Adrenal gland (tissue), 12 donors: ENCODE data around the gene TMC1. TPM values are rescaled to one million over a fixed set of nuclear protein-coding genes. Genes with fewer than 3 reads are reported as not detected.

Experiments used
- DNase-seq, 7 donors: peaks; one replicate each; pipeline ENCODE4 v3.0.0-alpha.2; 2019 to 2020
- H3K27ac ChIP-seq, 5 donors: fragments of 200-600 bp; sonication (generic) in 4 of 5; 1 replicate in 3 of 5; 2 replicates in 2 of 5; pipeline versions ENCODE4 v1.5.1 to v1.8.0; 2016 to 2020; ENCODE audit warnings: mild to moderate bottlenecking in 1 of 5
- H3K27me3 ChIP-seq: fragments of 200-600 bp; 2 replicates; pipeline ENCODE4 v1.8.0; 2021
- H3K36me3 ChIP-seq, 2 donors: fragments of 200-600 bp; replicated peaks in 1 of 2; 1 replicate in 1 of 2; 2 replicates in 1 of 2; pipeline versions ENCODE4 v1.5.1 to v1.8.0; 2018 to 2022
- H3K4me1 ChIP-seq, 2 donors: fragments of 200-600 bp; replicated peaks in 1 of 2; 1 replicate in 1 of 2; 2 replicates in 1 of 2; pipeline versions ENCODE4 v1.5.1 to v1.8.0; 2018 to 2021
- H3K4me3 ChIP-seq, 4 donors: fragments of 200-600 bp; sonication (generic) in 3 of 4; one replicate each; pipeline ENCODE4 v1.5.1; 2016 to 2018
- H3K9me3 ChIP-seq, 3 donors: fragments of 200-600 bp; sonication (generic) in 1 of 3; replicated peaks in 1 of 3; 1 replicate in 2 of 3; 2 replicates in 1 of 3; pipeline versions ENCODE4 v1.5.1 to v1.8.0; 2016 to 2021
- CTCF ChIP-seq, 6 experiments: fragments of 450-650 bp in 4 of 6; fragments of 200-600 bp in 2 of 6; sonication (generic) in 1 of 6; IDR thresholded peaks; 1 replicate in 5 of 6; 2 replicates in 1 of 6; pipeline versions ENCODE4 v1.5.1 to v1.8.0; 2016 to 2021; ENCODE audit warnings: antibody characterized with exemption in 6 of 6, mild to moderate bottlenecking in 2 of 6, moderate library complexity in 1 of 6
- POLR2A ChIP-seq, 2 donors: fragments of 450-650 bp; IDR thresholded peaks; one replicate each; pipeline ENCODE4 v1.6.1; 2017; ENCODE audit warnings: antibody characterized with exemption in 2 of 2, mild to moderate bottlenecking in 2 of 2, moderate library complexity in 1 of 2
- WGBS, 4 donors: extraction: QIAGEN DNeasy Blood & Tissue Kit in 2 of 4; methylation state at CpG; one replicate each; pipeline versions ENCODE4 v1.1.5 to v1.1.7; 2013 to 2017; 5-methylcytosine and 5-hydroxymethylcytosine counted together
- intact Hi-C, 2 donors: fragments of 100-400 bp; cut with DNase I; formaldehyde crosslinking; loops; one replicate each; pipeline versions ENCODE4 v1.14.1 to v1.15.0; 2022 to 2023
- polyA plus RNA-seq, 3 donors: library from polyadenylated mRNA; stranded (reverse); fragments of 200-250 nt in 2 of 3; fragments of 350-450 nt in 1 of 3; fragmentation: Illumina TruSeq in 1 of 3; extraction: RNeasy Lipid Tissue Mini Kit (QIAGEN cat#74804) in 1 of 3; gene quantifications; one replicate each; pipeline ENCODE4 v1.2.3, GENCODE V29; 2013 to 2014
- total RNA-seq, 9 donors: library from RNA; depleted of rRNA in 4 of 9; stranded (reverse); fragments of >200 nt in 4 of 9; fragments of 120-200 nt in 1 of 9; fragmentation: NEBNext Ultra II Directional in 1 of 9; extraction: Animal tissue kit (Norgen Biotek cat#: 25700) in 1 of 9; gene quantifications; one replicate each; pipeline versions ENCODE4 v1.1.0 to v1.2.4, GENCODE V29; 2013 to 2023
- donor health status: healthy with polysubstance abuse.
- donor health status: Bipolar disorder and iron deficiency.
- donor health status: DM: yes; HTN: yes; CAD: no.
- donor health status: DM: no; HTN: no; CAD: no.
- donor health status: DM: no; HTN: no; CAD: no.
- donor health status: DM: yes; HTN: yes; CAD: no.

Gene TMC1
- total and polyA plus RNA-seq, 12 donors, result 0.22 to 1.5 (median 0.50) TPM; not detected in 7

GRCh38 chr9:72873456-72873855 lies 352.0 kb downstream of the TMC1 start:
- Histone ChIP-seq H3K27ac (no peak overlapping the region), H3K9me3 (no peaks in the 10 kb centered on the region), H3K4me1 (peaks cover 5 to 21% of the 10 kb centered on the region in 2 donors), H3K27me3 (no peaks in the 10 kb centered on the region), H3K4me3 (no peak overlapping the region), H3K36me3 (no peaks in the 10 kb centered on the region)
- intact Hi-C loops, result no loop called here
- TF ChIP-seq POLR2A (IDR thresholded peaks at IDR 0.05), result no peak
- TF ChIP-seq CTCF (IDR thresholded peaks at IDR 0.05), result no peak
- no peak for DNase-seq
- 38 to 56% (median 52%) methylated on average over 1 of the region's 1 CpG for WGBS, 4 donors

- no peak overlapping the region for H3K27ac ChIP-seq
- intact Hi-C loops, result no loop called here
- TF ChIP-seq POLR2A (IDR thresholded peaks at IDR 0.05) (no peak), CTCF (IDR thresholded peaks at IDR 0.05) (no peak)
- no peak for DNase-seq
- 90 to 98% (median 93%) methylated on average over 2 of the region's 2 CpGs for WGBS, 4 donors
- H3K4me1 ChIP-seq, result peaks cover 5 to 21% of the 10 kb centered on the region in 2 donors
- no peaks in the 10 kb centered on the region for H3K27me3 ChIP-seq
- no peaks in the 10 kb centered on the region for H3K9me3 ChIP-seq
- H3K36me3 ChIP-seq, result no peaks in the 10 kb centered on the region
- H3K4me3 ChIP-seq, result no peak overlapping the region
Measured at GRCh38 chr9:72874344-72874743, 352.9 kb downstream of the TMC1 start.

DNA sequence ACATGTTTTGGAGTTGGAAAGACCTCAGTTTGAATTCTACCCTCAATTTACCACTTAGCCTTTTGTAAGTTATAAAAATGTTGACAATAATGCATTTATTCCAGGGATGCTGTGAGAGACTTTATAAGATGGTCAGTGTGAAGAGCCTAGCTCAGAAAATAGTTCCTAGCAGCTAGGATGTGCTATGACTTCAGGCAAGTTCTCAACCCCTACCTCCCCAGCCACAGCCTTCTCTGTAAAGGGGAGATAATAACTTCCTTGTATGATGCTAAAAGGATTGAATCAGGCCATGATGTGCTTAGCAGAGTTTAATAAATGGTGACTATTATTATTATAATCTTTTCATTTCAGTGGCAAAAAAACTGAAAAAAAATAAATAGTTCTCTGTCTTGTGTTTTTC lies 353.8 kb downstream of the TMC1 start:
- Histone ChIP-seq H3K9me3 (no peaks in the 10 kb centered on the region), H3K4me1 (peaks cover 5 to 21% of the 10 kb centered on the region in 2 donors), H3K27ac (no peak overlapping the region), H3K4me3 (no peak overlapping the region), H3K36me3 (no peaks in the 10 kb centered on the region), H3K27me3 (no peaks in the 10 kb centered on the region)
- DNase-seq, result no peak
- no peak for TF ChIP-seq CTCF (IDR thresholded peaks at IDR 0.05)
- TF ChIP-seq POLR2A (IDR thresholded peaks at IDR 0.05), result no peak
- intact Hi-C loops, result no loop called here

GRCh38 chr9:72880821-72881220 lies 359.4 kb downstream of the TMC1 start:
- Histone ChIP-seq H3K4me1 (no peaks in the 10 kb centered on the region), H3K27me3 (no peaks in the 10 kb centered on the region), H3K4me3 (no peak overlapping the region), H3K36me3 (no peaks in the 10 kb centered on the region), H3K9me3 (no peaks in the 10 kb centered on the region), H3K27ac (no peak overlapping the region)
- DNase-seq, result peak in 2 of 7 donors; percentile 32 to 33
- 23 to 45% (median 35%) methylated on average over 2 of the region's 2 CpGs for WGBS, 4 donors
- no peak for TF ChIP-seq POLR2A (IDR thresholded peaks at IDR 0.05)
- intact Hi-C loops, result loop anchor here in 1 of 2 donors (10.0 kb wide), 1 partner anchor 144 kb away; no protein-coding TSS in a partner anchor

- H3K4me3 ChIP-seq, result no peak overlapping the region
- no peaks in the 10 kb centered on the region for H3K27me3 ChIP-seq
- no peak for TF ChIP-seq POLR2A (IDR thresholded peaks at IDR 0.05)
- no peak for TF ChIP-seq CTCF (IDR thresholded peaks at IDR 0.05)
- 92 to 93% (median 93%) methylated on average over 6 of the region's 6 CpGs for WGBS, 4 donors
- intact Hi-C loops, result loop anchor here in 1 of 2 donors (10.0 kb wide), 1 partner anchor 143 kb away; no protein-coding TSS in a partner anchor
- no peaks in the 10 kb centered on the region for H3K4me1 ChIP-seq
- no peak overlapping the region for H3K27ac ChIP-seq
- no peaks in the 10 kb centered on the region for H3K36me3 ChIP-seq
- DNase-seq, result peak in 5 of 7 donors; percentile 22 to 52 (median 37)
- H3K9me3 ChIP-seq, result no peaks in the 10 kb centered on the region
Measured at GRCh38 chr9:72882117-72882775, 360.8 kb downstream of the TMC1 start.
